ENCODE data around the gene SCN3B.

The SCN3B gene, protein sequence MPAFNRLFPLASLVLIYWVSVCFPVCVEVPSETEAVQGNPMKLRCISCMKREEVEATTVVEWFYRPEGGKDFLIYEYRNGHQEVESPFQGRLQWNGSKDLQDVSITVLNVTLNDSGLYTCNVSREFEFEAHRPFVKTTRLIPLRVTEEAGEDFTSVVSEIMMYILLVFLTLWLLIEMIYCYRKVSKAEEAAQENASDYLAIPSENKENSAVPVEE

DNA sequence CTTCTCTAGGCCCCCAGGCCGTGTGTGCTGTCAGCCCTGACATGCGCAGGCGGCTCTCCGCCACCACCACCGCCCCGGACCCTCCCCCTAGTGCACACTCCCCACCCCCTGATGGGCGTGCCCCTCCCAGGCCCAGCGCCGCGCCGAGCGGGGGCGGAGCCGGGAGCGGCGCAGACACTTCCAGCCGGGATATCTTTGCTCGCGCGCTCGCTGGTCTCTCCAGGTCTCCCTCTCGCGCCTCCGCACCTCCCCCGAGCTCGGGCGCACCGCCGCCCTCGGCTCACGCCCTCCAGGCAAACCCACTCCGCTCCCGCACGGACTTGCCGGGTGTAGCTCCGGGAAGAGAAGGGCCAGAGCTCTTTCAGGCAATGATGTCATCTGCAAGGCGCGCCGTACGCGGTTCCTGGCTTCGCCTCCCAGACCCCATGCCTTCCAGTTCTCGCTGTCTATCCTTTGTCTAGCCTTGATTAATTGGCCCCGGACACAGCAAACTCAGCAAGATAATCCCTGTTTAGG, at the start of gene SCN3B:
Gene SCN3B, minus strand, starts transcription at position 59 of the 516 bp plus-strand sequence. CDS start 823 bp downstream, outside the sequence.
- Histone ChIP-seq H3K4me3 (ENCODE audit: low read length) (peak within 1 kb of the TSS; percentile 66), H3K27me3 (ENCODE audit: control insufficient read depth, insufficient read depth, low read length) (peaks cover 8% of the 10 kb centered on the region; the same call in 1 of the 2 replicates), H3K4me1 (ENCODE audit: control insufficient read depth, insufficient read depth, low read length) (peaks cover 2% of the 10 kb centered on the region; the same call in 1 of the 2 replicates), H3K9me3 (ENCODE audit: control insufficient read depth, insufficient read depth, low read length) (no peaks in the 10 kb centered on the region), H3K36me3 (ENCODE audit: control insufficient read depth, insufficient read depth, low read length) (no peaks in the 10 kb centered on the region), H3K27ac (ENCODE audit: low read length) (no peak within 1 kb of the TSS)
- peak; percentile 48 for DNase-seq (ENCODE audit: low read depth, low spot score)
- WGBS (ENCODE audit: insufficient coverage, insufficient read length), result no CpG with 5 or more reads among the region's 44 CpGs

DNA sequence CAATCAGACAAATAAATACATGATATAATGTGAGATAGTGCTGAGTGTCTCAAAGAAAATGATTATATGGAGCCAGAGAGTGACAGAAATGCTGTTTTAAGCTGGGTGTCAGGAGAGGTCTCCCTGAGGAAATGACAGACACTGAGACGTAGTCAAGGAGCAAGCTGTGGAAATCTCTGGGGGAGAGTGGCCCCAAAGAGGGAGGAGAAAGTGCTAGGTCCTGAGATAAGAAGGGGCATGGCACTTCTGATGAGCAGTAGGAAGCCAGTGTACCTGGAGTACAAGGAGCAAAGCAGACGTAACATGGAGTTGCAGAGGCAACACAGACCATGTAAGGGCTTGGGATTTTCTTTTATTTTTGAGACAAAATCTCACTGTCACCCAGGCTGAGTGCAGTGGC, 48.3 kb upstream of the SCN3B start:
- Histone ChIP-seq H3K9me3 (ENCODE audit: control insufficient read depth, insufficient read depth, low read length) (no peaks in the 10 kb centered on the region), H3K36me3 (ENCODE audit: control insufficient read depth, insufficient read depth, low read length) (no peaks in the 10 kb centered on the region), H3K27ac (ENCODE audit: low read length) (no peak overlapping the region), H3K27me3 (ENCODE audit: control insufficient read depth, insufficient read depth, low read length) (no peaks in the 10 kb centered on the region), H3K4me3 (ENCODE audit: low read length) (no peak overlapping the region), H3K4me1 (ENCODE audit: control insufficient read depth, insufficient read depth, low read length) (no peaks in the 10 kb centered on the region)
- no peak for DNase-seq (ENCODE audit: low read depth, low spot score)
- WGBS (ENCODE audit: insufficient coverage, insufficient read length), result no CpG with 5 or more reads among the region's 2 CpGs

DNA sequence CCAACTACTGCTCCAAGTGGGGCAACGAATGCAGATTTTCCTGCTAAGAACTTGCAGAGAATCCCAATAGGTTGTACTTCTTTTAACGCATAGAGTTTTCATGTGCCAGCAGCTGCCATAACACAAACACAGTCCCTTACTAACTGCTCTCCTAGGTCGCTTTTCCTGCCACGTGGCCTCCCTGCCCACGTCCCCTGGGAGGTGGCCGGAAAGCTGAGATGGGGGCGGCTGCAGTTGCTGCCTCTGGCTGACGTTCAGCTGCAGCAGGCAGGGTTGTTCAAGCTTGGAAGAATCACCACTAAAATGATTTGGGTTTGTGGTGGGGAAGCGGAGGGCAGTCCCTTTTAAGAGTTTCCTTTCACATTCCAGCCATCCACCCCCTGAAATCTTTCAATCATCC, 47.7 kb upstream of the SCN3B start:
- Histone ChIP-seq H3K27me3 (ENCODE audit: control insufficient read depth, insufficient read depth, low read length) (no peaks in the 10 kb centered on the region), H3K36me3 (ENCODE audit: control insufficient read depth, insufficient read depth, low read length) (no peaks in the 10 kb centered on the region), H3K4me3 (ENCODE audit: low read length) (no peak overlapping the region), H3K27ac (ENCODE audit: low read length) (no peak overlapping the region), H3K4me1 (ENCODE audit: control insufficient read depth, insufficient read depth, low read length) (no peaks in the 10 kb centered on the region), H3K9me3 (ENCODE audit: control insufficient read depth, insufficient read depth, low read length) (no peaks in the 10 kb centered on the region)
- no peak for DNase-seq (ENCODE audit: low read depth, low spot score)
- no CpG with 5 or more reads among the region's 9 CpGs for WGBS (ENCODE audit: insufficient coverage, insufficient read length)

DNA sequence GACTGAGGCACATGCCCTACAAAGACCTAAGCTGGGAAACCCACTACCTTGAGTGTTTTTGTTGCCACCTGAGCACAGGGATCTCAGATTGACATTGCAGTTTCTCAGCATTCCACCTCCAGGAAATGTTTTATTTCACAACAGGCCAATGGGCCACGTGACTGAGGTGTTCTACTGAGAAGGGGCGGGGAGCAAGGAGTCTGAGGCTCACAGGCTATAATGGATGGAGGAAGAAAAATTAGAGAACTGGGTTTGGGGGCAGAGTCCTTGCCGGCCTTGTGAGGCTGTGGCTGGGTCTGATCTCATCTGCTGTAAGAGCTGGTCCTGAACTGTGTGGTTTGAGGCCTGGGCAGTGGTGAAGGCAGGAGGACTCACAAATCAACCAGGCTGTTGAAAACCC, 46.3 kb upstream of the SCN3B start:
- no peak for DNase-seq (ENCODE audit: low read depth, low spot score)
- H3K27ac ChIP-seq (ENCODE audit: low read length), result no peak overlapping the region
- H3K9me3 ChIP-seq (ENCODE audit: control insufficient read depth, insufficient read depth, low read length), result no peaks in the 10 kb centered on the region
- no CpG with 5 or more reads among the region's 3 CpGs for WGBS (ENCODE audit: insufficient coverage, insufficient read length)
- no peak overlapping the region for H3K4me3 ChIP-seq (ENCODE audit: low read length)
- no peaks in the 10 kb centered on the region for H3K36me3 ChIP-seq (ENCODE audit: control insufficient read depth, insufficient read depth, low read length)
- no peaks in the 10 kb centered on the region for H3K4me1 ChIP-seq (ENCODE audit: control insufficient read depth, insufficient read depth, low read length)
- H3K27me3 ChIP-seq (ENCODE audit: control insufficient read depth, insufficient read depth, low read length), result no peaks in the 10 kb centered on the region

DNA sequence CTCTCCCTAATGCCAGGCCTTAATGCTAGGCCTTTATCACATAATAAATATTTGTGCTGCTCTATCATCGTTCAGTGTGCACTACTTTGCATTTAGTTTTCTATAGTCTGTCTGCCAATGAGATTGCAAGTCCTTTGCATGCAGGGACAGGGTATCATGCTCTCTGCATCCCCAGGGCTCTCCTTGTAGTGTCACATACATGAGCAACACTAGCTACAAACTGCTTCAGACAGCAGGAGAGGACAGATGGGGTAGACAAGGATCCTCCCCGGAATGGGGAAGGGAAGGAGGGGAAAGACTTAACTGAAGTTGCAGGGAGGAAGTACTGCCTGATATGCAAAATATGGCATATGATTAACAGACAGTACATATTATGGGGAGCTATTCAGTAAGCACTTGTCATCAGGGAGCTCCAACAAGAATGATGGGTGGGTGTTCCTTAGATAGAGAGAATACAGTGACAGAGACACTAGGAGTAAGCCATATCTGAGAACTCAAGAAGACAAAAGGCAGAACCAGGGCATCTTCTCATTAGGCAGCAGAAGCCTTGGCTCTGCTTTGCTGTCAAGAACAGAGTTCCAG, 44.2 kb upstream of the SCN3B start:
- DNase-seq (ENCODE audit: low read depth, low spot score), result no peak
- Histone ChIP-seq H3K4me3 (ENCODE audit: low read length) (no peak overlapping the region), H3K27me3 (ENCODE audit: control insufficient read depth, insufficient read depth, low read length) (no peaks in the 10 kb centered on the region), H3K4me1 (ENCODE audit: control insufficient read depth, insufficient read depth, low read length) (no peaks in the 10 kb centered on the region), H3K9me3 (ENCODE audit: control insufficient read depth, insufficient read depth, low read length) (no peaks in the 10 kb centered on the region), H3K27ac (ENCODE audit: low read length) (no peak overlapping the region), H3K36me3 (ENCODE audit: control insufficient read depth, insufficient read depth, low read length) (no peaks in the 10 kb centered on the region)
- no CpG with 5 or more reads among the region's 2 CpGs for WGBS (ENCODE audit: insufficient coverage, insufficient read length)

DNA sequence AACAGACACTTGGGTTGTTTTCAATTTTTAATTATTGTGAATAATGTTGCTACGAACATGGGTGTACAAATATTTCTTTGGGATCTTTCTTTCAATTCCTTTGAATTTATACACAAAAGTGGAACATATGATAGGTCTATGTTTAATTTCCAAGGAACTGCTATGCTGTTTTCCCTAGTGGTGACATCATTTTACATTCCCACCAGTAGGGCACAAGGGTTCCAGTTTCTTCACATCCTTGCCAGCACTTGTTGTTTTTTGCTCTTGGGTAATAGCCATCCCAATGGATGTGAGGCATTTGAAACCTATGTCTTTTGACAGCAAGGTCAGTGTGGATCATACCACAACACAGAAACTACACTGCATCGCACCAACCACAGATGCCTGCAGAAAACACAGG, 41.8 kb upstream of the SCN3B start:
- no peak overlapping the region for H3K27ac ChIP-seq (ENCODE audit: low read length)
- no peaks in the 10 kb centered on the region for H3K27me3 ChIP-seq (ENCODE audit: control insufficient read depth, insufficient read depth, low read length)
- H3K4me1 ChIP-seq (ENCODE audit: control insufficient read depth, insufficient read depth, low read length), result no peaks in the 10 kb centered on the region
- no peak overlapping the region for H3K4me3 ChIP-seq (ENCODE audit: low read length)
- H3K36me3 ChIP-seq (ENCODE audit: control insufficient read depth, insufficient read depth, low read length), result no peaks in the 10 kb centered on the region
- DNase-seq (ENCODE audit: low read depth, low spot score), result no peak
- no peaks in the 10 kb centered on the region for H3K9me3 ChIP-seq (ENCODE audit: control insufficient read depth, insufficient read depth, low read length)
- WGBS (ENCODE audit: insufficient coverage, insufficient read length), result no CpG with 5 or more reads among the region's 2 CpGs

DNA sequence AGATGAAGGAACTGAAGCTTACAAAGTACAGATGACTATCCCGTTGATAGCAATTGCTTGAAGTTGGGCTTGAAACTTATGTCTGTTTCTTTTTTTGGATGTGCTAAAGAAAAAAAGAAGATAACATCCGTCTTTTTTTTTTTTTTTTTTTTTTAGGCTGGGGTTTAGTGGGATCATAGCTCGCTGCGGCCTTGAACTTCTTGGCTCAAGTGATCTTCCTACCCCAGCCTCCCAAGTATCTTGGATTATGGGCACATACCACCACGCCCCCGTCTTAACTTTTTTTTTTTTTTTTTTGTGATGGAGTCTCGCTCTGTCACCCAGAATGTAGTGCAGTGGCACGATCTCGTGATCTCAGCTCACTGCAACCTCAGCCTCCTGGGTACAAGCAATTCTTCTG, 40.8 kb upstream of the SCN3B start:
- no peaks in the 10 kb centered on the region for H3K36me3 ChIP-seq (ENCODE audit: control insufficient read depth, insufficient read depth, low read length)
- H3K9me3 ChIP-seq (ENCODE audit: control insufficient read depth, insufficient read depth, low read length), result no peaks in the 10 kb centered on the region
- no peak overlapping the region for H3K27ac ChIP-seq (ENCODE audit: low read length)
- DNase-seq (ENCODE audit: low read depth, low spot score), result no peak
- no peaks in the 10 kb centered on the region for H3K27me3 ChIP-seq (ENCODE audit: control insufficient read depth, insufficient read depth, low read length)
- H3K4me1 ChIP-seq (ENCODE audit: control insufficient read depth, insufficient read depth, low read length), result no peaks in the 10 kb centered on the region
- no peak overlapping the region for H3K4me3 ChIP-seq (ENCODE audit: low read length)
- no CpG with 5 or more reads among the region's 9 CpGs for WGBS (ENCODE audit: insufficient coverage, insufficient read length)

DNA sequence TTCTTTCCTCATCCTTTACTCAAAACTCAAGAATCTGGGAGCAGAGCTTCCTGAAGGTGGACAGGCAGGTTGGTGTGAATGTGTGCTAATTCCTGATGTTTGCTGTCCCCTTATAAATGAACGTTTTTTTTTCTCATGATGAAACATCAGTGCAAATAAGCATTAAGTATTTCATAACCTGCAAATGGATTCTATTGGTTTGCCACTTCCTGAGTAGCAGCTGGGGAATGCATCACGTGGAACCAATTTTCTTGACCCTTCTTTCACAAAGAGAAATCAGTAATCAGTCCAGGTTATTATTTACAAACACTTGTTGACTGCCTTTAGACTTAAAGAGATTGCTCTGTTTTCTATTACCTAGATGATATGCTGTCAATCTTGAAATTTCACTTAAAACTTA, 40.1 kb upstream of the SCN3B start:
- Histone ChIP-seq H3K36me3 (ENCODE audit: control insufficient read depth, insufficient read depth, low read length) (no peaks in the 10 kb centered on the region), H3K27me3 (ENCODE audit: control insufficient read depth, insufficient read depth, low read length) (no peaks in the 10 kb centered on the region), H3K4me1 (ENCODE audit: control insufficient read depth, insufficient read depth, low read length) (no peaks in the 10 kb centered on the region), H3K27ac (ENCODE audit: low read length) (no peak overlapping the region), H3K4me3 (ENCODE audit: low read length) (no peak overlapping the region), H3K9me3 (ENCODE audit: control insufficient read depth, insufficient read depth, low read length) (no peaks in the 10 kb centered on the region)
- WGBS (ENCODE audit: insufficient coverage, insufficient read length), result no CpG with 5 or more reads among the region's 2 CpGs
- DNase-seq (ENCODE audit: low read depth, low spot score), result no peak

DNA sequence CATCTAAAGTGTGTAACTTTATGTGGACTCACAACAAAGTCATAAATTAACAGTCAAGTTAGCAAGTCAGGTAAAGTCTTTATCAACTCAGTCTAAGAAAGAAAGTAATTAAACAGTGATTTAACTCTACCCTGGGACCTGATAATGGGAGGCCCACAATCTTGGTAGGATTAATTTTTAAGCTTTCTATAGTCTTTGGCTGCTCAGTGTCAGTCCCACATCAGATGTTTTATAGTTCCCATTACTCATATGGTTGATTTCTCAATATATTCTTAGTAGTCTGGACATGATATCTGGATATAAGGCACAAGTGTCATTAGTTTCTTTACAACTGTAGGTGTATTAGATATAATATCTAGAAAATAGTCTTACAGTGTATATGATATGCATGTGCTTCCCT, 38.5 kb upstream of the SCN3B start:
- DNase-seq (ENCODE audit: low read depth, low spot score), result no peak
- no peak overlapping the region for H3K4me3 ChIP-seq (ENCODE audit: low read length)
- no peaks in the 10 kb centered on the region for H3K4me1 ChIP-seq (ENCODE audit: control insufficient read depth, insufficient read depth, low read length)
- H3K36me3 ChIP-seq (ENCODE audit: control insufficient read depth, insufficient read depth, low read length), result no peaks in the 10 kb centered on the region
- H3K27me3 ChIP-seq (ENCODE audit: control insufficient read depth, insufficient read depth, low read length), result no peaks in the 10 kb centered on the region
- no peak overlapping the region for H3K27ac ChIP-seq (ENCODE audit: low read length)
- H3K9me3 ChIP-seq (ENCODE audit: control insufficient read depth, insufficient read depth, low read length), result no peaks in the 10 kb centered on the region

DNA sequence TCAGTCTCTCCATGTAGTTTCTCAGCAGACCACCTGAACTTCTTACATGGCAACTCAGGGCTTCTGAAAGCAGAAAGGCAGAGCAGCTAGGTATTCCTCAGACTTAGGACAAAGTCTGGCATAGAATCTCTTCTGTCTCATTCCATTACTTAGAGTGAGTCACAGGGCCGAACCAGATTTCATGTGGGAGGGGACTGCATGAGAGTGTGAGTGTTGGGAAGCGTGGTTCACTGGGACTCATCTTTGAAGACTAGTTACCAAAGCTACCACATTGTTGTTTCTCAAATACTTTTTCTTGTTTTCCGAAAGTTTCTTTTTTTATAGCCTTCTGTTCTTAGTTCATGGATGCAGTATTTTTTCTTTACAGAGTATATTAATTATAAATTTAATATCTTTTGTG, 36.1 kb upstream of the SCN3B start:
- H3K27me3 ChIP-seq (ENCODE audit: control insufficient read depth, insufficient read depth, low read length), result no peaks in the 10 kb centered on the region
- no CpG with 5 or more reads among the region's 3 CpGs for WGBS (ENCODE audit: insufficient coverage, insufficient read length)
- DNase-seq (ENCODE audit: low read depth, low spot score), result no peak
- no peaks in the 10 kb centered on the region for H3K4me1 ChIP-seq (ENCODE audit: control insufficient read depth, insufficient read depth, low read length)
- no peaks in the 10 kb centered on the region for H3K36me3 ChIP-seq (ENCODE audit: control insufficient read depth, insufficient read depth, low read length)
- H3K27ac ChIP-seq (ENCODE audit: low read length), result no peak overlapping the region
- no peak overlapping the region for H3K4me3 ChIP-seq (ENCODE audit: low read length)
- H3K9me3 ChIP-seq (ENCODE audit: control insufficient read depth, insufficient read depth, low read length), result no peaks in the 10 kb centered on the region

DNA sequence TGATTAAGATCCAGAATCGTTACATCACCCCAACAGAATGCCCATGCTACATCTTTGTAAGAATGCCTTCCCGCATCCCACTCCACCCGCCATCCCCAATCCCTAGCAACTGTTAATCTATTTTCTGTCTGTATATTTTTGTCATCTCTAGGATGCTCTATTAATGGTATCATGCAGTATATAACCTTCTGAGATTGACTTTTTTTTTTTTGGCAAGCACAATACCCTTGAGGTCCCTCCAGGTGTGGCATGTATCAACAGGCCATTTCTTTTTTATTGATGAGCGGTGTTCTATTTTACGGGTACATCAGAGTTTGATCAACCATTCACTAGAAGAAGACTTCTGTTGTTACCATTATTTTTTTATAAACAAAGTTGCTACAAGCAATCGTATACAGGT, 30.2 kb upstream of the SCN3B start:
- H3K4me3 ChIP-seq (ENCODE audit: low read length), result no peak overlapping the region
- H3K9me3 ChIP-seq (ENCODE audit: control insufficient read depth, insufficient read depth, low read length), result no peaks in the 10 kb centered on the region
- WGBS (ENCODE audit: insufficient coverage, insufficient read length), result no CpG with 5 or more reads among the region's 6 CpGs
- H3K27ac ChIP-seq (ENCODE audit: low read length), result no peak overlapping the region
- DNase-seq (ENCODE audit: low read depth, low spot score), result no peak
- peaks cover 1% of the 10 kb centered on the region; the same call in 1 of the 2 replicates for H3K4me1 ChIP-seq (ENCODE audit: control insufficient read depth, insufficient read depth, low read length)
- H3K27me3 ChIP-seq (ENCODE audit: control insufficient read depth, insufficient read depth, low read length), result no peaks in the 10 kb centered on the region
- H3K36me3 ChIP-seq (ENCODE audit: control insufficient read depth, insufficient read depth, low read length), result no peaks in the 10 kb centered on the region
